ENCODE measurements around the gene ZBTB7C. TPM values are rescaled to one million over a fixed set of nuclear protein-coding genes. Genes with fewer than 3 reads are reported as not detected.

Gene ZBTB7C
- total RNA-seq, 1 experiment from 2014 or later = 0.32 TPM

DNA sequence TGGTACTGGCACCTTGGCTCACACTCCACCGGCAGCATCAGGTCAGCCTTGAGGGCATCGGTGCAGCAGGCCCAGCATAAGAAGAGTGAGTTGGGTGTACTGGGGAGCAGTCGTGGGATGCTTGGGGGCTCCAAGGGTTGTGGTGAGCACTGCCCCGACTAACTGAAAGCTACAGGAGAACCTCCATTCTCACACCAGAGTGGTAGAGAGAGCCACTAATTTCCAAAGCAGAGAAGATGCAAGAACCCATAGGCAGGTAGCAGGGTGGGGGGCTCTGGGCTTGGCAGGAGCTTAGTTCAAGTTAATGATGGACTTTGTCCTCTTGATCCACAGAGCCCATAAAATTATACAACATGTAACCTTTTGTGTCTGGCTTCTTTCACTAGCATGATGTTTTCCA lies 330.7 kb downstream of the ZBTB7C start:
- TF ChIP-seq EZH2 (IDR thresholded peaks at IDR 0.05; ENCODE audit: borderline replicate concordance, low read depth, low read length, poor library complexity, severe bottlenecking) = no peak
- TF ChIP-seq, protein P1, sequence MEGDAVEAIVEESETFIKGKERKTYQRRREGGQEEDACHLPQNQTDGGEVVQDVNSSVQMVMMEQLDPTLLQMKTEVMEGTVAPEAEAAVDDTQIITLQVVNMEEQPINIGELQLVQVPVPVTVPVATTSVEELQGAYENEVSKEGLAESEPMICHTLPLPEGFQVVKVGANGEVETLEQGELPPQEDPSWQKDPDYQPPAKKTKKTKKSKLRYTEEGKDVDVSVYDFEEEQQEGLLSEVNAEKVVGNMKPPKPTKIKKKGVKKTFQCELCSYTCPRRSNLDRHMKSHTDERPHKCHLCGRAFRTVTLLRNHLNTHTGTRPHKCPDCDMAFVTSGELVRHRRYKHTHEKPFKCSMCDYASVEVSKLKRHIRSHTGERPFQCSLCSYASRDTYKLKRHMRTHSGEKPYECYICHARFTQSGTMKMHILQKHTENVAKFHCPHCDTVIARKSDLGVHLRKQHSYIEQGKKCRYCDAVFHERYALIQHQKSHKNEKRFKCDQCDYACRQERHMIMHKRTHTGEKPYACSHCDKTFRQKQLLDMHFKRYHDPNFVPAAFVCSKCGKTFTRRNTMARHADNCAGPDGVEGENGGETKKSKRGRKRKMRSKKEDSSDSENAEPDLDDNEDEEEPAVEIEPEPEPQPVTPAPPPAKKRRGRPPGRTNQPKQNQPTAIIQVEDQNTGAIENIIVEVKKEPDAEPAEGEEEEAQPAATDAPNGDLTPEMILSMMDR (conservative IDR thresholded peaks at IDR 0.05; ENCODE audit: low read depth, low read length) = no peak
- DNase-seq (ENCODE audit: low spot score) = no peak
- H3K4me3 ChIP-seq (ENCODE audit: low read depth, low read length, poor library complexity, severe bottlenecking) = no peak overlapping the region
- CTCF ChIA-PET = no interaction called here
- H3K27me3 ChIP-seq (replicated peaks; ENCODE audit: insufficient read depth, low read depth, low read length, poor library complexity) = no peaks in the 10 kb centered on the region
- H3K27ac ChIP-seq (ENCODE audit: low read depth, low read length, poor library complexity, severe bottlenecking) = no peak overlapping the region
- POLR2A ChIA-PET (ENCODE audit: low non-redundant PET) = no interaction called here
- no peaks in the 10 kb centered on the region for H3K4me1 ChIP-seq (ENCODE audit: insufficient read depth, low read length, poor library complexity, severe bottlenecking)
- no TSS peak for BruUV-seq (replicated peaks)
- H3K36me3 ChIP-seq (ENCODE audit: insufficient read depth, low read length, poor library complexity, severe bottlenecking) = no peaks in the 10 kb centered on the region
- H3K9me3 ChIP-seq (ENCODE audit: low read depth, low read length, poor library complexity, severe bottlenecking) = no peaks in the 10 kb centered on the region
- intact Hi-C loops (cut with micrococcal nuclease; ENCODE audit: unreplicated experiment) = no loop called here

DNA sequence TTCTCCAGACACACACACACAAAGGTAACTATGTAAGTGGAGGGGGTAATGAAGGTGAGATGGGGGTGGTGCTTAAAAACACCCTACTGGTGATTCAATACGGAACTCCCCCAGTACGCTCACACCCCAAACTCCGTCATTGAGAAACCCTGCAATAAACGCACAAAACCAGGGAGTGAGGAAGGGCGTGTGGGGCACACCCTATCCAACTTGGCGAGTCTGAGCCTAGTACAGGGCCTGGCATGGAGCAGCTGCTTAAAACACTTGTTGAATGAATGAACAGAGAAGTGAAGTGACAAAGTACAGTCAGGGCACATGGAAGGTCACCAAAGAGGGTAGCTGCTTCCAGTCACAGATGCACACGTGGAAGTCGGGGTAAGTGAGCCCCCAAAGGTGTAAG lies 331.9 kb downstream of the ZBTB7C start:
- POLR2A ChIA-PET (ENCODE audit: low non-redundant PET) = no interaction called here
- no peaks in the 10 kb centered on the region for H3K4me1 ChIP-seq (ENCODE audit: insufficient read depth, low read length, poor library complexity, severe bottlenecking)
- no peak for DNase-seq (ENCODE audit: low spot score)
- H3K9me3 ChIP-seq (ENCODE audit: low read depth, low read length, poor library complexity, severe bottlenecking) = no peaks in the 10 kb centered on the region
- CTCF ChIA-PET = no interaction called here
- no TSS peak for BruUV-seq (replicated peaks)
- intact Hi-C loops (cut with micrococcal nuclease; ENCODE audit: unreplicated experiment) = no loop called here
- no peaks in the 10 kb centered on the region for H3K27me3 ChIP-seq (replicated peaks; ENCODE audit: insufficient read depth, low read depth, low read length, poor library complexity)
- TF ChIP-seq, protein P1 (conservative IDR thresholded peaks at IDR 0.05; ENCODE audit: low read depth, low read length) = no peak
- no peak for TF ChIP-seq EZH2 (IDR thresholded peaks at IDR 0.05; ENCODE audit: borderline replicate concordance, low read depth, low read length, poor library complexity, severe bottlenecking)
- no peak overlapping the region for H3K27ac ChIP-seq (ENCODE audit: low read depth, low read length, poor library complexity, severe bottlenecking)
- H3K4me3 ChIP-seq (ENCODE audit: low read depth, low read length, poor library complexity, severe bottlenecking) = no peak overlapping the region
- no peaks in the 10 kb centered on the region for H3K36me3 ChIP-seq (ENCODE audit: insufficient read depth, low read length, poor library complexity, severe bottlenecking)

DNA sequence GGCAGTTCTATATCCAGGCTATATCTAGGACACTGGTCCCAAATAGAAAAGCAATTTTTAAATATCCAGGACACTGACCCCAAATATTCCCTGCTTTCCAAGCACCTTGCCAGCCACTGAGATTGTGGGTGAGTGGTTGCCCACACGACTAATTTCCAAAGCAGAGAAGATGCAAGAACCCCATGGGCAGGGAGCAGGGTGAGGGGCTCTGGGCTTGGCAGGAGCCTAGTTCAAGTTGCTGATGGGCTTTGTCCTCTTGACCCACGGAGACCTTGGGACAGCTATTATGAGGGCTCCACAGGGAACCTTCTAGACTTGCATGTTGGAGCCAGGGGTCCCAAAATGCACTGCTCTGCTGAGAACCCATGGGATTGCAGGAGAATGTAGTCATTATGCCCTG lies 332.7 kb downstream of the ZBTB7C start:
- no peaks in the 10 kb centered on the region for H3K9me3 ChIP-seq (ENCODE audit: low read depth, low read length, poor library complexity, severe bottlenecking)
- ChIA-PET POLR2A (ENCODE audit: low non-redundant PET) (no interaction called here), CTCF (no interaction called here)
- no peak for DNase-seq (ENCODE audit: low spot score)
- BruUV-seq (replicated peaks) = no TSS peak
- intact Hi-C loops (cut with micrococcal nuclease; ENCODE audit: unreplicated experiment) = no loop called here
- H3K4me1 ChIP-seq (ENCODE audit: insufficient read depth, low read length, poor library complexity, severe bottlenecking) = no peaks in the 10 kb centered on the region
- H3K27me3 ChIP-seq (replicated peaks; ENCODE audit: insufficient read depth, low read depth, low read length, poor library complexity) = no peaks in the 10 kb centered on the region
- H3K36me3 ChIP-seq (ENCODE audit: insufficient read depth, low read length, poor library complexity, severe bottlenecking) = no peaks in the 10 kb centered on the region
- no peak overlapping the region for H3K4me3 ChIP-seq (ENCODE audit: low read depth, low read length, poor library complexity, severe bottlenecking)
- H3K27ac ChIP-seq (ENCODE audit: low read depth, low read length, poor library complexity, severe bottlenecking) = no peak overlapping the region
- TF ChIP-seq, protein P1 (conservative IDR thresholded peaks at IDR 0.05; ENCODE audit: low read depth, low read length) = no peak
- TF ChIP-seq EZH2 (IDR thresholded peaks at IDR 0.05; ENCODE audit: borderline replicate concordance, low read depth, low read length, poor library complexity, severe bottlenecking) = no peak
